ENCODE data around the gene PRMT7. TPM values are rescaled to one million over a fixed set of nuclear protein-coding genes. Genes with fewer than 3 reads are reported as not detected.
"Not testable (repeated sequence)": the region's sequence is repeated elsewhere in the genome, so short reads cannot be mapped to it uniquely, and the experiment has no call there.

Gene PRMT7
- total RNA-seq, 1 donor from 2014 or later, result 44.0 TPM

GRCh38 chr16:68283801-68284598 lies 26.8 kb upstream of the PRMT7 start:
- DNase-seq, result no peak

DNA sequence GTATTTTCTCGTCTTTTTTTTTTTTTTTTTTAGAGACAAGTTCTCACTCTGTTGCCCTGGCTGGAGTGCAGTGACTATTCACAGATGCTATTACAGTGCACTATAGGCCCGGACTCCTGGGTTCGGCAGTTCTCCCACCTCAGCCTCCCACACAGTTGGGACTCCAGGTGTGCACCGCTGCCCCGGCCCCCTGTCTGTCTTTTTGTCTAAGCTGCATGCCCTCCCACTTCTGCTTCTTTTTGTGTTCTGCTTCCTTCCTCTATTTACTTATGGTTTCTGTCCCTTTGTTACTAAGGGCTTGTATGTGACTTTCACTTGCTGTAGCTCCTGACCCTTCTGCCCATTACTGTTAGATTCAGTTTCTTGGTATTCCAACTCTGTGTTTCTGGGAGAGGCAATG lies 26.0 kb upstream of the PRMT7 start:
- DNase-seq, result no peak

DNA sequence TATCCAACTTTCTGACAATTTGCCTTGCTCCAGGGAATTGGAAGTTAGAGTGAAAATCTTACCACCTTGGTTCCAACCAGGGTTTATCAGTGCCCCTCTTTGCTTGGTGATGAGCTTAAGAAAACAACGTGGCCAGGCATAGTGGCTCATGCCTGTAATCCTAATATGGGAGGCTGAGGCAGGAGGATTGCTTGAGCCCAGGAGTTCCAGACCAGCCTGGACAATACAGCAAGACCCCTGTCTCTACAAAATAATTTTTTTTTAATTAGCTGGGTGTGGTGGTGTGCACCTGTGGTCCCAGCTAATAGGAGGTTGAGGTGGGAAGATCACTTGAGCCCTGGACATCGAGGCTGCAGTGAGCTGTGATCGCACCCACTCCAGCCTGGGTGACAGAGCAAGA lies 25.1 kb upstream of the PRMT7 start:
- DNase-seq, result no peak

- DNase-seq, result no peak
Observed at GRCh38 chr16:68286153-68287074, 24.4 kb upstream of the PRMT7 start.

GRCh38 chr16:68287276-68288251 lies 23.3 kb upstream of the PRMT7 start:
- no peak for DNase-seq

- no peak for DNase-seq
Observed at GRCh38 chr16:68288252-68288650, 22.6 kb upstream of the PRMT7 start.

GRCh38 chr16:68288796-68289195 lies 22.0 kb upstream of the PRMT7 start:
- DNase-seq, result not testable (repeated sequence)

DNA sequence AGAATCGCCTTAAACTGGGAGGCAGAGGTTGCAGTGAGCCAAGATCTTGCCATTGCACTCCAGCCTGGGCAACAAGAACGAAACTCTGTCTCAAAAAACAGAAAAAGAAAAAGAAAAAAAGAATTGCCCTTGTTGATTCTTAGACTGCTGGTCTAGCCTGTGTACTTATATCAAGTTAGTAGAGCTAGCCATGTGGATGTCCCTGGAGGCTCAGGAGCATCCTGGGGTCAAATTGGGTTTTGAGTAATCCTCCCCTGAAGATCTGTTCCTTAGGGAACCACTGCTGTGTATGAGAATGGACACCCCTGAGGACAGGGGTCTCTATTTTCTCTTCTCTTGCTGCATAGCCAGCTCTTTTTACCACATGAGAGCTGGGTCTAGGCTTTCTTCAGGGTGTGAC lies 21.6 kb upstream of the PRMT7 start:
- DNase-seq, result no peak

DNA sequence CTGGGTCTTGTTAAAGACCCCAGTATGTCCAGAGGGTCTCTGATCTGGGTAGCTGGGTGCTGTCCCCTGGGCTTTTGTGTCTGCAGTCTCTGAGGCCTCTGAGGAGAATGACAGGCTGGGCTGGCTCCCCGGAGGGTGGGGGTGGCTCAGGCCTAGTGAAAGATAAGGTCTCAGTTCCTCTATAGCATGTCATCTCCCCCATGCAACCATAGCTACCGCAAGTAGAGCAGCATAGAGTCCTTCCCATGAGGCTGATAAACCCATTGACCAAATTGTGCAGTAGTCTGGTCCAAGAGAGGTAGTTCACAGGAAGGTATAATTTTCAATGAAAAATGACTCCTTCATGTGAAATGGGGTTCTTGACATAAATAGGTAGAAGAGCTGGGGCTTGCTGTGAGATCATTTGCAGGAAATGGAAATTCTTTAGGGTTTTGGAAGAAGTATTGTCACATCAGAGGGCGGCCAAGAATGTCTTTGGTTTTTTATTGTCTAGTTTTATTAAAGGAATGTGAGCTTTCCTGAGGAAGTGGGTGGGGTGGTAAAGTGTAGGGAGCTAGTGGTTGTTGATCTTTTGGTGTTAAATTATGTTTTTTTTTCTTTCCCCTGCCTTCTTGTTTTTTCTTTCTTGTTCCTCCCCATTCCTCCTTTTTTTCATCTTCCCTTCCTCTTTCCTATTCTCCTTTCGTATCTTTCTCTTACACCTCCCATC lies 21.0 kb upstream of the PRMT7 start:
- no peak for DNase-seq

- no peak for DNase-seq
Observed at GRCh38 chr16:68290450-68290849, 20.4 kb upstream of the PRMT7 start.

DNA sequence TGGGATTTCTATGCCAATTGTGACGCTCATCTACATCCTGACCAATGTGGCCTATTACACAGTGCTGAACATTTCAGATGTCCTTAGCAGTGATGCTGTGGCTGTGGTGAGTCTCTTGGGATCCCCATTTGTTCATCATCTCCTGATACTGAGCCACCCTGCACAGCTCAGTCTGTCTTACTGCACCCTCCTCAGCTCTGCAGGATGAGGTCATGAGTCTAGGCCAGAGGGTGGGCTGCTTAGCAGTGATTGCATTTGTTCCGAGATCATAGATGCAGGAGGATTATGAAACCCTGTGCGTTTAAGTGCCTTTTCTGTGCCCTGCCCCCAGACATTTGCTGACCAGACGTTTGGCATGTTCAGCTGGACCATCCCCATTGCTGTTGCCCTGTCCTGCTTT lies 19.6 kb upstream of the PRMT7 start:
- DNase-seq, result no peak

DNA sequence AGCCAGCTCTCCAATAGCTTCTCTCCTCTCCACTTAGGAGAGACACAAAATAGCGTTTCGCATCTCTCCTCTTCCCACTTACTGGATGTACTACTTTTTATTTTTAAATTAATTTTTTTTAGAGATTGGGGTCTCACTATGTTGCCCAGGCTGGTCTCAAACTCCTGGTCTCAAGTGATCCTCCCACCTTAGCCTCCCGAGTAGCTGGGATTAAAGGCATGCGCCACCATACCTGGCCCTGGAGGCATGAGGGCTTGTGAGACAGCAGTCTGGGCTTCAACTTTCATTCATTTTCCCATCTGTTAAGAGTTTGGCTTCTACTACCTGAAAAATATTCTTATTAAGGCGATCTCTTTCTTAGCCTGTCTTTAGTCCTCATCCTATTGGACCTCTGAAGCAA lies 18.4 kb upstream of the PRMT7 start:
- DNase-seq, result no peak

DNA sequence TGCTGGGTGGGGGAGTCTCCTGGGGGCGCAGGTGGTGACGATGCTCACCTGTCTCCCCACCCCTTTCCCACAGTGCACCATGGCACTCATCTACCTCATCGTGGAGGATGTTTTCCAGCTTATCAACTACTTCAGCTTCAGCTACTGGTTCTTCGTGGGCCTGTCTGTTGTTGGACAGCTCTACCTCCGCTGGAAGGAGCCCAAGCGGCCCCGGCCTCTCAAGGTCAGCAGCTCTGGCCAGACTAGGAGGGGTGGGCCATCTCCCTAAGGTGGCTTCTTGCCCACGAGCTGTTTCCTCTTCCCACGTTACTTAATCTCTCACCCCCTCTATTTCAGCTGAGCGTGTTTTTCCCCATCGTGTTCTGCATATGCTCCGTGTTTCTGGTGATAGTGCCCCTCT lies 14.5 kb upstream of the PRMT7 start:
- DNase-seq, result no peak

DNA sequence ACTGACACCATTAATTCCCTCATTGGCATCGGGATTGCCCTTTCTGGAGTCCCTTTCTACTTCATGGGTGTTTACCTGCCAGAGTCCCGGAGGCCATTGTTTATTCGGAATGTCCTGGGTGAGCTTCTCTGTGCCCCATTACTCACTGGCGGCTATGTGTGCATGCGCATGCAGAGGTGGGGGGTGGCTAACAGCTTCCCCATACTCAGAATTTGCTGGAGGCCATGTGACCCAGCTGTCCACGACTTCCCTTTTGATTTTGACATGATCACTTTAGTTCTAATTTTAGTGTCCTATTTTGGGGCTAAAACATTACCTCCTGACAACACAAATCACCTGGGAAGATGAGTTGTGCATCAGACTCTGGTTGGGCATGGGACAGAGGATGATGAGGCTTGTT lies 14.1 kb upstream of the PRMT7 start:
- no peak for DNase-seq

GRCh38 chr16:68297908-68298307 lies 12.9 kb upstream of the PRMT7 start:
- DNase-seq, result no peak

DNA sequence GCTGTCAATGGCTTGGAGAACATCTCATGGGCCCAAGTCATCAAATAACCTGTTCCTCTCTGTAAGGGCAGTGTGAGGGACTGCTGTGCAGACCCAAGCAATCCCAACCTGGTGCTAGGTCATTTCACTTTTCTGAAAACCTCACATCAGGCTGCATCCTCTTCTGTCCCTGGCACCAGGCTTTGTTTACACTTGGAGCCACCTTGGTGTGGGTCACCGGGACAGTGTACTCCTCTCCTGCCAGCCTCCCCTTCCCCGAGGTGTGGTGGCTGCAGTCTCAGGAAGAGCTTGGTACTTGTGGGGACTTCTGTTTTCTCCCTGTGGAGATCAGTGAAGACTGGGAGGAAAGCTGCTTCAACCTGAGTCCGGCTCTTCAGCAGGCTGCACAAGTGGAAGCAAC lies 12.5 kb upstream of the PRMT7 start:
- DNase-seq, result no peak

DNA sequence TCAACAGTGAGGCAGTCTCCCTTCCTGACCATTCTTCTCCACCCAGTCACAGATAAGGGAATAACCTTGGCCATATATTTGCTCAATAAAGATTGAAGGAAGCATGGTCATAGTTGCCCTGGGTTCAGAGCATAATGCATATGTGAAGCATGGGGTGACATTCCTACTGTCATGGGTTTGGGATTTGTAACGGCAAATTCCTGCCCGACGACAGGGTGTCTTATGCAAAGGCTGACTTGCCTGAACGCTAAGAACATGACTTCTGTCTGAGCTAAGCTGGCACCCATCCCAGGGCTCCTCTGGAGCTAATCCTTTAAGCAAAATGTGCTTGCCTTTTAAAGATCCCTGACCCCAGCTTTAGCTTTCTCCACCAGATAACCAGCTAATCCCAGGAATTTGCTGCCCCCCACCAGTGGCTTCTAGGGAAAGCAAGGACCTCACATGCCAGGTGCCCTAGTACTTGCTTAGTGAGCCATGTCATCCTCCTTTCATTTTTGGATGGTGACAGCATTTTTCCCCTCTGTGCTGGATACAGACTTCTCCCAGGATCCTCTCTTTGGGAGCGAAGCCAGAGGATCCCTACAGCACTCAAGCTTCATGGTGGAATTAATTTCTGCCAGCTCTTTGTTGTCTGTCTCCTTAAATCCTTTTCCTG lies 11.8 kb upstream of the PRMT7 start:
- no peak for DNase-seq

GRCh38 chr16:68299571-68300453 lies 11.0 kb upstream of the PRMT7 start:
- DNase-seq, result no peak

DNA sequence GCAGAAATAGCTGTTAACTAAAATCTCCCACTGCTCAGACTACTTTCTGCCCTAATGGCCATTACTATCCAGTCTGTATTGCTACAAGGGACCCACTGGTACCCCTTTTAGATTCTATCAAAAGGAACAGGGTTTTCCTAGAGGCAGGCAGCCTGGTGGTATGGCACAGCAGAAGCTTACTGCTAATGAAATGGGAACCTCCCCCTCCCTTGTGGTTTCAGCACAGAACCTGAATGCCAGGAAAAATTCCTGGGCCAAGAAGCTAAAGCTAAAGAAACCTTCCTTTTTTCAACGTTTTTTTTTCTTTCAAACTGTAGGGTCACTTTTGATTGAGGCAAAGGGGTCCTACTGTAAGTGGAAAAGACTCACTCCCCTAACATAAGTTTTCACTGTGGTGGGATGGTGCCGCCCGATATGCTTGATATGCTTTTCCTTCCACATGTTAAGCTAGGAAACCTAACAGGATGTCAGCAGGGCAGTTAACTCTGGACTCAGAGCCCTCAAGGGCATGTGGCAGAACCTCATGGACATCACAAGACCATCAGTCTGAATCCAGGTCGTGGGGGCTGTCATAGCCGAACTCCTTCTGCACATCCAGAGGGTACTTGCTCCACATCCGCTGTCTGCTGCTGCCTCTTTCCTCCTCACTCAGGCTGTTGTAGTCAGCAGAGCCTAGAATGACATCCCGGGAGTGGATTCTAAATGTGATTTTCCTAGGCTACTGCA lies 9.9 kb upstream of the PRMT7 start:
- no peak for DNase-seq
